Neural progenitor cell (in vitro differentiated cells): ENCODE data around the gene PAK1. TPM values are rescaled to one million over a fixed set of nuclear protein-coding genes. Genes with fewer than 3 reads are reported as not detected.

Experiments
- DNase-seq: peaks from one replicate; pipeline ENCODE4 v3.0.0-alpha.2; 2016; ENCODE audit warnings: low spot score
- H2AFZ ChIP-seq: fragments of 200-600 bp; sonication (generic); replicated peaks from 2 replicates; pipeline ENCODE4 v1.6.1; 2016; ENCODE audit warnings: antibody characterized with exemption
- H3F3A ChIP-seq: fragments of 200-600 bp; sonication (generic); 2 replicates; pipeline ENCODE4 v1.6.1; 2016; ENCODE audit warnings: antibody characterized with exemption, low read depth
- H3K27ac ChIP-seq: fragments of 200-600 bp; sonication (generic); 2 replicates; pipeline ENCODE4 v1.5.1; 2016; ENCODE audit warnings: mild to moderate bottlenecking
- H3K27me3 ChIP-seq: fragments of 200-600 bp; sonication (generic); 2 replicates; pipeline ENCODE4 v1.6.1; 2016; ENCODE audit warnings: mild to moderate bottlenecking, moderate library complexity
- H3K36me3 ChIP-seq: fragments of 200-600 bp; sonication (generic); 2 replicates; pipeline ENCODE4 v1.5.1; 2016
- H3K4me1 ChIP-seq: fragments of 200-600 bp; sonication (generic); 2 replicates; pipeline ENCODE4 v1.6.1; 2016; ENCODE audit warnings: mixed run types
- H3K4me2 ChIP-seq: fragments of 200-600 bp; sonication (generic); 2 replicates; pipeline ENCODE4 v1.6.1; 2016
- H3K4me3 ChIP-seq: fragments of 200-600 bp; sonication (generic); 2 replicates; pipeline ENCODE4 v1.5.1; 2016
- H3K79me2 ChIP-seq: fragments of 200-600 bp; sonication (generic); 2 replicates; pipeline ENCODE4 v1.6.1; 2016; ENCODE audit warnings: low read depth
- H3K9ac ChIP-seq: fragments of 200-600 bp; sonication (generic); 2 replicates; pipeline ENCODE4 v1.6.1; 2016
- H3K9me3 ChIP-seq: fragments of 200-600 bp; sonication (generic); 2 replicates; pipeline ENCODE4 v1.5.1; 2016; ENCODE audit warnings: low read depth
- H4K20me1 ChIP-seq: fragments of 200-600 bp; sonication (generic); 2 replicates; pipeline ENCODE4 v1.6.1; 2016; ENCODE audit warnings: low read depth
- H3K27ac Mint-ChIP-seq: 3 replicates; pipeline ENCODE4 v1.8.0; 2021; ENCODE audit warnings: mixed read lengths
- H3K27me3 Mint-ChIP-seq: 2 replicates; pipeline ENCODE4 v1.8.0; 2022; ENCODE audit warnings: low read depth, mild to moderate bottlenecking, inconsistent platforms, moderate library complexity, mixed read lengths; ENCODE audit not compliant: insufficient read depth
- H3K36me3 Mint-ChIP-seq: 3 replicates; pipeline ENCODE4 v1.8.0; 2021; ENCODE audit warnings: mixed read lengths
- H3K4me1 Mint-ChIP-seq: 3 replicates; pipeline ENCODE4 v1.8.0; 2021; ENCODE audit warnings: mixed read lengths
- H3K4me3 Mint-ChIP-seq: 3 replicates; pipeline ENCODE4 v1.8.0; 2021; ENCODE audit warnings: mild to moderate bottlenecking, moderate library complexity, mixed read lengths
- H3K9me3 Mint-ChIP-seq: 3 replicates; pipeline ENCODE4 v1.8.0; 2020; ENCODE audit warnings: mixed read lengths
- EZH2 ChIP-seq: fragments of 200-600 bp; sonication (generic); IDR thresholded peaks from 2 replicates; pipeline ENCODE4 v1.6.1; 2017; ENCODE audit warnings: antibody characterized with exemption, mild to moderate bottlenecking, moderate library complexity
- EZH2phosphoT487 ChIP-seq: fragments of 200-600 bp; sonication (generic); IDR thresholded peaks from 2 replicates; pipeline ENCODE4 v1.6.1; 2017; ENCODE audit warnings: antibody characterized with exemption
- total RNA-seq: library from RNA; depleted of rRNA; stranded (reverse); fragments of >200 nt; gene quantifications from 2 replicates; pipeline ENCODE4 v1.2.3, GENCODE V29; 2015; ENCODE audit warnings: low replicate concordance
- TF ChIP-seq, protein P1 (sequence below): fragments of 200-600 bp; sonication (generic); IDR thresholded peaks from 2 replicates; pipeline ENCODE4 v1.5.1; 2017; ENCODE audit warnings: antibody characterized with exemption, mild to moderate bottlenecking

Gene PAK1
- total RNA-seq, 1 donor from 2014 or later: 52.1 TPM

- no peaks in the 10 kb centered on the region for H3K27me3 Mint-ChIP-seq
- Histone ChIP-seq H3K27ac (no peak overlapping the region), H3K4me1 (peaks cover 20% of the 10 kb centered on the region), H3K79me2 (peaks cover 25% of the 10 kb centered on the region), H2AFZ (no peak overlapping the region), H3F3A (peaks cover 6% of the 10 kb centered on the region), H3K9me3 (no peaks in the 10 kb centered on the region), H3K4me3 (no peak overlapping the region), H3K36me3 (no peaks in the 10 kb centered on the region), H4K20me1 (peaks cover 12% of the 10 kb centered on the region), H3K27me3 (no peaks in the 10 kb centered on the region), H3K9ac (no peak overlapping the region), H3K4me2 (no peak overlapping the region)
- TF ChIP-seq, protein P1, sequence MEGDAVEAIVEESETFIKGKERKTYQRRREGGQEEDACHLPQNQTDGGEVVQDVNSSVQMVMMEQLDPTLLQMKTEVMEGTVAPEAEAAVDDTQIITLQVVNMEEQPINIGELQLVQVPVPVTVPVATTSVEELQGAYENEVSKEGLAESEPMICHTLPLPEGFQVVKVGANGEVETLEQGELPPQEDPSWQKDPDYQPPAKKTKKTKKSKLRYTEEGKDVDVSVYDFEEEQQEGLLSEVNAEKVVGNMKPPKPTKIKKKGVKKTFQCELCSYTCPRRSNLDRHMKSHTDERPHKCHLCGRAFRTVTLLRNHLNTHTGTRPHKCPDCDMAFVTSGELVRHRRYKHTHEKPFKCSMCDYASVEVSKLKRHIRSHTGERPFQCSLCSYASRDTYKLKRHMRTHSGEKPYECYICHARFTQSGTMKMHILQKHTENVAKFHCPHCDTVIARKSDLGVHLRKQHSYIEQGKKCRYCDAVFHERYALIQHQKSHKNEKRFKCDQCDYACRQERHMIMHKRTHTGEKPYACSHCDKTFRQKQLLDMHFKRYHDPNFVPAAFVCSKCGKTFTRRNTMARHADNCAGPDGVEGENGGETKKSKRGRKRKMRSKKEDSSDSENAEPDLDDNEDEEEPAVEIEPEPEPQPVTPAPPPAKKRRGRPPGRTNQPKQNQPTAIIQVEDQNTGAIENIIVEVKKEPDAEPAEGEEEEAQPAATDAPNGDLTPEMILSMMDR: no peak
- TF ChIP-seq EZH2 (no peak), EZH2phosphoT487 (no peak)
- DNase-seq: no peak
- H3K9me3 Mint-ChIP-seq: no peaks in the 10 kb centered on the region
- H3K27ac Mint-ChIP-seq: no peak overlapping the region
- H3K4me3 Mint-ChIP-seq: no peak overlapping the region
- peaks cover 4% of the 10 kb centered on the region for H3K4me1 Mint-ChIP-seq
- H3K36me3 Mint-ChIP-seq: peaks cover 2% of the 10 kb centered on the region
Measured at GRCh38 chr11:77448269-77448668, 25.6 kb downstream of the PAK1 start.

DNA sequence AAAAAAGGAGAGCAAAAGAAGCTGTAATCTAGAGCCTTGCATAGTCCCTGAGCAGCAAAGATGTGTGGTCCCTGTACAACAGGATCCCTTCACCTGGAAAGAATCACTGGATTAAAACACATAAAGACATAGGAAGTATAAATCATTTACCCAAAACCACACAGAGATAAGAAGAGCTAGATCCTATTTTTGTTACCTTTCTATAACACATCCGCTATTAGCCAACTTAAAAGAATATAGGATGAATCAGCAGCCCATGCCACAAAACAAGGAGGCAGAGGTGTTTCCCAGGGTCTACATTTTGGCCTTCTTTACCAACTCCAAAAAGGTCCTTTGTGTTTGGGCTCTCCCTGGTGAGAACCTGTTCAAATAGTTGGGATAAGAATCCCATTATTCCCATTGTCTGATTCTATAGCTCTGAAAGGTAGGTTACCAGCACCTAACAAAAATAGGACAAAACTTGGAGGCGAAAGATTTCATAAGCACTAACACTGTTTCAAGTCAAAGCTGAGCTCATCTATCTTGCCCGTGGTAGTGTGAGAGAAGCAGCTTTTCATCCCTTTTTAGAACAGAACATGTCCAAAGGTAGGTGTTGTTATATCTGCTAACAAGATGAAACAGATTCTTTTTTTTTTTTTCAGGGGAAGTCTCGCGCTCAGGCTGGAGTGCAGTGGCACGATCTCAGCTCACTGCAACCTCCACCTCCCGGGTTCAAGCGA, 26.8 kb downstream of the PAK1 start:
- peaks cover 4% of the 10 kb centered on the region for H3K4me1 Mint-ChIP-seq
- Histone ChIP-seq H3K9me3 (no peaks in the 10 kb centered on the region), H3K36me3 (no peaks in the 10 kb centered on the region), H3K79me2 (peaks cover 25% of the 10 kb centered on the region), H3K27ac (no peak overlapping the region), H3K4me2 (no peak overlapping the region), H3K4me3 (no peak overlapping the region), H3K27me3 (no peaks in the 10 kb centered on the region), H4K20me1 (peaks cover 12% of the 10 kb centered on the region), H2AFZ (no peak overlapping the region), H3K9ac (no peak overlapping the region), H3F3A (peaks cover 6% of the 10 kb centered on the region), H3K4me1 (peaks cover 20% of the 10 kb centered on the region)
- no peaks in the 10 kb centered on the region for H3K9me3 Mint-ChIP-seq
- H3K27me3 Mint-ChIP-seq: peaks cover 2% of the 10 kb centered on the region
- H3K4me3 Mint-ChIP-seq: no peak overlapping the region
- H3K36me3 Mint-ChIP-seq: no peaks in the 10 kb centered on the region
- no peak for TF ChIP-seq EZH2phosphoT487
- TF ChIP-seq, protein P1: no peak
- no peak for DNase-seq
- no peak overlapping the region for H3K27ac Mint-ChIP-seq

DNA sequence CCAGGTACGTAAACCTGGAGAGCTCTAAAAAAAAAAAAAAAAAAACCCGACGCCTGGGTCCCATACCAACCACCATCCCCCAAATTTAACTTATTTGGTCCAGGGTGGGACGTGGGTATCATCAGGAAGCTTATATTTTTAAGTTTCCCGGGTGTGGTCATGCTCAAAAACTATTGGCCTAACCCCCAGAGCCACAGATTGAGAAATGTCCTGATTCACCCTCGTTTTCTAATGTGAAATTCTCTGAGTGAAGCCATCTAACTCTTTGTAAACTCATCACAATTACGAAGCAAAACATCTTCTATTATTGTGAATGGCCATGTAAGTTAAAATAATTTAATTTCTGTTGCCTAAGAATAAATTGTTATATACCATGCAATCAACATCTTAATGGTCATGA, 29.6 kb downstream of the PAK1 start:
- peaks cover 19% of the 10 kb centered on the region for H3K79me2 ChIP-seq
- H3K9me3 ChIP-seq: no peaks in the 10 kb centered on the region
- H4K20me1 ChIP-seq: peaks cover 10% of the 10 kb centered on the region
- peaks cover 13% of the 10 kb centered on the region for H3K4me1 ChIP-seq
- DNase-seq: no peak
- Mint-ChIP-seq H3K9me3 (no peaks in the 10 kb centered on the region), H3K27ac (no peak overlapping the region), H3K27me3 (peaks cover 2% of the 10 kb centered on the region), H3K4me1 (peaks cover 3% of the 10 kb centered on the region), H3K36me3 (no peaks in the 10 kb centered on the region), H3K4me3 (no peak overlapping the region)
- no peak overlapping the region for H3K9ac ChIP-seq
- no peak overlapping the region for H2AFZ ChIP-seq
- no peak overlapping the region for H3K4me3 ChIP-seq
- no peak overlapping the region for H3K4me2 ChIP-seq
- H3K36me3 ChIP-seq: no peaks in the 10 kb centered on the region
- no peaks in the 10 kb centered on the region for H3K27me3 ChIP-seq
- TF ChIP-seq EZH2phosphoT487 (no peak), EZH2 (no peak)
- TF ChIP-seq, protein P1: no peak
- H3F3A ChIP-seq: peaks cover 6% of the 10 kb centered on the region
- no peak overlapping the region for H3K27ac ChIP-seq
